Neuronal stem cell (in vitro differentiated cells): Measurements from ENCODE around the gene KCNJ1.

Source experiments
- DNase-seq: peaks from one replicate; pipeline ENCODE4 v3.0.0-alpha.2; 2013; ENCODE audit warnings: low spot score
- H2AFZ ChIP-seq: one replicate; pipeline ENCODE4 v1.6.1; 2013; ENCODE audit warnings: mild to moderate bottlenecking, low read length, inconsistent platforms
- H2AK5ac ChIP-seq: 2 replicates; pipeline ENCODE4 v1.6.1; 2013; ENCODE audit warnings: low read depth, mild to moderate bottlenecking, inconsistent platforms, low read length, moderate library complexity, mixed read lengths
- H2BK120ac ChIP-seq: 2 replicates; pipeline ENCODE4 v1.6.1; 2013; ENCODE audit warnings: low read depth, mild to moderate bottlenecking, inconsistent platforms, low read length, moderate library complexity, mixed read lengths
- H2BK12ac ChIP-seq: one replicate; pipeline ENCODE4 v1.6.1; 2013; ENCODE audit warnings: low read length, inconsistent platforms
- H2BK15ac ChIP-seq: 2 replicates; pipeline ENCODE4 v1.6.1; 2013; ENCODE audit warnings: mild to moderate bottlenecking, low read length, inconsistent platforms, mixed read lengths
- H2BK5ac ChIP-seq: one replicate; pipeline ENCODE4 v1.6.1; 2013; ENCODE audit warnings: inconsistent platforms, mild to moderate bottlenecking, low read length, moderate library complexity
- H3K14ac ChIP-seq: one replicate; pipeline ENCODE4 v1.6.1; 2013; ENCODE audit warnings: low read length, inconsistent platforms
- H3K18ac ChIP-seq: 2 replicates; pipeline ENCODE4 v1.6.1; 2013; ENCODE audit warnings: low read length, inconsistent platforms
- H3K23ac ChIP-seq: 2 replicates; pipeline ENCODE4 v1.6.1; 2013; ENCODE audit warnings: low read depth, mild to moderate bottlenecking, mixed read lengths, low read length, inconsistent platforms; ENCODE audit not compliant: poor library complexity
- H3K27ac ChIP-seq: replicated peaks from 3 replicates; pipeline ENCODE4 v1.5.1; 2013; ENCODE audit warnings: low read length, inconsistent platforms
- H3K27me3 ChIP-seq, 3 experiments: 2 replicates each; pipeline ENCODE4 v1.6.1; 2013; ENCODE audit warnings: low read length in 3 of 3, mild to moderate bottlenecking in 2 of 3, inconsistent platforms in 1 of 3, low read depth in 1 of 3, mixed read lengths in 1 of 3, moderate library complexity in 1 of 3; ENCODE audit not compliant: control insufficient read depth in 3 of 3, insufficient read depth in 3 of 3
- H3K36me3 ChIP-seq, 2 donors: replicated peaks in 1 of 2; 2 replicates each; pipeline ENCODE4 v1.6.1; 2013; ENCODE audit warnings: low read length in 2 of 2; ENCODE audit not compliant: control insufficient read depth in 2 of 2, insufficient read depth in 2 of 2
- H3K4ac ChIP-seq: 2 replicates; pipeline ENCODE4 v1.6.1; 2013; ENCODE audit warnings: inconsistent platforms, mild to moderate bottlenecking, low read length, moderate library complexity
- H3K4me1 ChIP-seq, 2 donors: 1 replicate in 1 of 2; 2 replicates in 1 of 2; pipeline ENCODE4 v1.6.1; 2013; ENCODE audit warnings: low read length in 2 of 2, low read depth in 1 of 2; ENCODE audit not compliant: control insufficient read depth in 2 of 2, insufficient read depth in 1 of 2
- H3K4me2 ChIP-seq: one replicate; pipeline ENCODE4 v1.6.1; 2013; ENCODE audit warnings: mild to moderate bottlenecking, low read length, inconsistent platforms; ENCODE audit not compliant: insufficient read depth, poor library complexity, severe bottlenecking
- H3K4me3 ChIP-seq, 2 donors: 2 replicates each; pipeline ENCODE4 v1.5.1; 2013; ENCODE audit warnings: low read length in 2 of 2, mild to moderate bottlenecking in 2 of 2, inconsistent platforms in 1 of 2, moderate library complexity in 1 of 2
- H3K79me1 ChIP-seq: one replicate; pipeline ENCODE4 v1.6.1; 2013; ENCODE audit warnings: low read depth, mild to moderate bottlenecking, inconsistent platforms, low read length, moderate library complexity
- H3K9ac ChIP-seq: one replicate; pipeline ENCODE4 v1.6.1; 2013; ENCODE audit warnings: mild to moderate bottlenecking, low read depth, low read length, inconsistent platforms; ENCODE audit not compliant: poor library complexity
- H3K9me3 ChIP-seq, 2 donors: replicated peaks in 1 of 2; 2 replicates each; pipeline versions ENCODE3 to v1.6.1; 2013; ENCODE audit warnings: low read length in 2 of 2, mild to moderate bottlenecking in 2 of 2, inconsistent platforms in 1 of 2, low read depth in 1 of 2, mixed read lengths in 1 of 2, moderate library complexity in 1 of 2; ENCODE audit not compliant: control insufficient read depth in 2 of 2, insufficient read depth in 1 of 2
- H4K8ac ChIP-seq: one replicate; pipeline ENCODE4 v1.6.1; 2013; ENCODE audit warnings: low read depth, mild to moderate bottlenecking, inconsistent platforms, low read length, moderate library complexity
- H4K91ac ChIP-seq: one replicate; pipeline ENCODE4 v1.6.1; 2013; ENCODE audit warnings: low read length, low read depth, mild to moderate bottlenecking, inconsistent platforms; ENCODE audit not compliant: poor library complexity
- WGBS, 2 donors: extraction: QIAGEN DNeasy Blood & Tissue Kit; methylation state at CpG; one replicate each; pipeline ENCODE4 v1.1.7; 2013; ENCODE audit warnings: missing lambda C conversion rate in 2 of 2, mixed read lengths in 1 of 2; ENCODE audit not compliant: insufficient read length in 2 of 2, insufficient replicate concordance in 1 of 2; ENCODE audit errors: extremely low coverage in 2 of 2; 5-methylcytosine and 5-hydroxymethylcytosine counted together

KCNJ1 gene

GRCh38 chr11:128878455-128878854 lies 11.4 kb upstream of the KCNJ1 start:
- H3K4me1 ChIP-seq: peaks cover 5 to 12% of the 10 kb centered on the region in 2 donors
- DNase-seq: no peak
- H3K9ac ChIP-seq: no peak overlapping the region
- no peak overlapping the region for H3K4me2 ChIP-seq
- H2BK15ac ChIP-seq: no peak overlapping the region
- H3K14ac ChIP-seq: no peak overlapping the region
- H3K27me3 ChIP-seq: no peaks in the 10 kb centered on the region
- no peak overlapping the region for H3K4me3 ChIP-seq
- no peak overlapping the region for H3K27ac ChIP-seq
- H4K8ac ChIP-seq: no peak overlapping the region
- no CpG with 5 or more reads among the region's 2 CpGs for whole genome bisulfite sequencing, 2 donors
- H2AK5ac ChIP-seq: no peak overlapping the region
- no peak overlapping the region for H3K4ac ChIP-seq
- H3K9me3 ChIP-seq: no peaks in the 10 kb centered on the region
- no peak overlapping the region for H3K18ac ChIP-seq
- no peaks in the 10 kb centered on the region for H3K79me1 ChIP-seq
- H3K23ac ChIP-seq: no peak overlapping the region
- H4K91ac ChIP-seq: no peak overlapping the region
- no peak overlapping the region for H2BK5ac ChIP-seq
- no peak overlapping the region for H2BK12ac ChIP-seq
- no peaks in the 10 kb centered on the region for H3K36me3 ChIP-seq
- no peak overlapping the region for H2AFZ ChIP-seq
- no peak overlapping the region for H2BK120ac ChIP-seq

- WGBS, 2 donors: no CpG with 5 or more reads among the region's 5 CpGs
These were observed 10.6 kb upstream of the KCNJ1 start for GRCh38 chr11:128877726-128878125.

DNA sequence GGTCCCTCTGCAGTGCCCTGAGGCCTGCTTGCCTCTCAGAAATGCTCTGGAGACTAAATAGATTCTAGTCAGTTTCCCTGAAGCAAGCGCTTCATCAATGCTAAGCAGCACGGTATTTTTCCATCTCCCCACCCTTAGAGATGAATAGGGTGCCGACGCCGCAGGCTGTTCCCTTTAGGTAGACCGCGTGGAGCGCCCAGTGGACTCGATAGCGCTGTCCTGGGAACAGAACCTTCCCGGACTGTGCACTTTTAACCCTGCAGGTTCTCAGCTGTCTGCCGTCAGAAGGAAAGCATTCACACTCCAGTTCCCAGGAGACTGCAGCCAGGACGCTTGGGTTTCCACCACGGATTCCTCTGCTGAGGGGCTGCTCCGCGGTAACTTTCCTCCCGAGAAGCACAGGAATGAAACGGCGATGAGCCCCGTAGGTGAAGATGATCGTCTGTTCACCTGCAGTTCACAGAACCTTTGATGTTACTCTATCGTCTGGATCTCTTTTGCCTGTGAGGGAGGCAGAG lies 9.1 kb upstream of the KCNJ1 start:
- Histone ChIP-seq H3K9me3 (no peaks in the 10 kb centered on the region), H3K9ac (no peak overlapping the region), H2AK5ac (no peak overlapping the region), H3K4me1 (peaks cover 14 to 30% of the 10 kb centered on the region in 2 donors), H2BK12ac (no peak overlapping the region), H2BK5ac (no peak overlapping the region), H3K27me3 (no peaks in the 10 kb centered on the region), H3K14ac (no peak overlapping the region), H3K27ac (no peak overlapping the region), H4K8ac (no peak overlapping the region), H3K23ac (no peak overlapping the region), H2BK15ac (no peak overlapping the region), H2BK120ac (no peak overlapping the region), H4K91ac (no peak overlapping the region), H3K4me2 (no peak overlapping the region), H3K4me3 (no peak overlapping the region), H3K79me1 (no peaks in the 10 kb centered on the region), H3K36me3 (no peaks in the 10 kb centered on the region), H2AFZ (no peak overlapping the region), H3K18ac (no peak overlapping the region), H3K4ac (no peak overlapping the region)
- no CpG with 5 or more reads among the region's 22 CpGs for WGBS, 2 donors
- DNase-seq: no peak

More at GRCh38 chr11:128877726-128878125, 10.6 kb upstream of the KCNJ1 start:
- H3K4me3 ChIP-seq: no peak overlapping the region
- H3K4me2 ChIP-seq: no peak overlapping the region
- H2AFZ ChIP-seq: no peak overlapping the region
- no peak overlapping the region for H3K23ac ChIP-seq
- H4K8ac ChIP-seq: no peak overlapping the region
- H2AK5ac ChIP-seq: no peak overlapping the region
- no peak overlapping the region for H3K4ac ChIP-seq
- DNase-seq: no peak
- H2BK15ac ChIP-seq: no peak overlapping the region
- H3K9ac ChIP-seq: no peak overlapping the region
- no peaks in the 10 kb centered on the region for H3K27me3 ChIP-seq
- H4K91ac ChIP-seq: no peak overlapping the region
- no peaks in the 10 kb centered on the region for H3K9me3 ChIP-seq
- no peak overlapping the region for H3K18ac ChIP-seq
- no peak overlapping the region for H2BK12ac ChIP-seq
- no peaks in the 10 kb centered on the region for H3K79me1 ChIP-seq
- H3K4me1 ChIP-seq: peaks cover 5 to 15% of the 10 kb centered on the region in 2 donors
- H2BK5ac ChIP-seq: no peak overlapping the region
- H2BK120ac ChIP-seq: no peak overlapping the region
- no peaks in the 10 kb centered on the region for H3K36me3 ChIP-seq
- H3K14ac ChIP-seq: no peak overlapping the region
- H3K27ac ChIP-seq: no peak overlapping the region

DNA sequence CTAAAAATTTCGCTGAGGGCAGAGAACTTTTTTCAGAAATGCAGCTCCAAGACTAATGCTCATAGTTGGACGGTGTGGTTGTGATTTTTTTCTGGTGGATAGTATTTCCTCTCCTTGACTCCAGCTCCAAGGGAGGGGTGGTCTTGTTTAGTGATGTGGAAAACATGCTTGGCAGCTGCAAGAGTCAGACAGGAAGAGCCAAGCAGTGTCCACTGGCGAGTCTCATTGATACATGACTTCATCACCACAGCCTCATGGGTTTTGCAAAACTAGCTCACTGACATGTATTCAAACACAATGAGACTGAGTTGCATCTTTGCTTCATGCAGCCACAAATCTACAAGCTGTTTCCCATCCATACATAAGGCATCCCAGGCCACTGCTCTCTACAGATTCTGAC lies 7.3 kb upstream of the KCNJ1 start:
- Histone ChIP-seq H3K9ac (no peak overlapping the region), H3K4me1 (peaks cover 11 to 37% of the 10 kb centered on the region in 2 donors), H2BK15ac (no peak overlapping the region), H3K4ac (no peak overlapping the region), H3K18ac (no peak overlapping the region), H3K9me3 (no peaks in the 10 kb centered on the region), H3K4me3 (no peak overlapping the region), H2AK5ac (no peak overlapping the region), H4K91ac (no peak overlapping the region), H3K79me1 (no peaks in the 10 kb centered on the region), H2BK12ac (no peak overlapping the region), H3K4me2 (no peak overlapping the region), H2AFZ (no peak overlapping the region), H3K27ac (no peak overlapping the region), H3K27me3 (no peaks in the 10 kb centered on the region), H4K8ac (no peak overlapping the region), H2BK5ac (no peak overlapping the region), H3K36me3 (no peaks in the 10 kb centered on the region), H2BK120ac (no peak overlapping the region), H3K23ac (no peak overlapping the region), H3K14ac (no peak overlapping the region)
- no peak for DNase-seq
- WGBS, 2 donors: no CpG with 5 or more reads among the region's 3 CpGs
